ENCODE measurements around the gene POGLUT3.

The POGLUT3 gene, protein sequence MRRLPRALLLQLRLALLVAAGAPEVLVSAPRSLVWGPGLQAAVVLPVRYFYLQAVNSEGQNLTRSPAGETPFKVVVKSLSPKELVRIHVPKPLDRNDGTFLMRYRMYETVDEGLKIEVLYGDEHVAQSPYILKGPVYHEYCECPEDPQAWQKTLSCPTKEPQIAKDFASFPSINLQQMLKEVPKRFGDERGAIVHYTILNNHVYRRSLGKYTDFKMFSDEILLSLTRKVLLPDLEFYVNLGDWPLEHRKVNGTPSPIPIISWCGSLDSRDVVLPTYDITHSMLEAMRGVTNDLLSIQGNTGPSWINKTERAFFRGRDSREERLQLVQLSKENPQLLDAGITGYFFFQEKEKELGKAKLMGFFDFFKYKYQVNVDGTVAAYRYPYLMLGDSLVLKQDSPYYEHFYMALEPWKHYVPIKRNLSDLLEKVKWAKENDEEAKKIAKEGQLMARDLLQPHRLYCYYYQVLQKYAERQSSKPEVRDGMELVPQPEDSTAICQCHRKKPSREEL

GRCh38 chr11:108498046-108498815 is at the start of gene POGLUT3:
POGLUT3 (minus strand) TSS chr11:108498384; CDS start chr11:108498366, 18 bp downstream.
- DNase-seq, result peak; percentile 47

DNA sequence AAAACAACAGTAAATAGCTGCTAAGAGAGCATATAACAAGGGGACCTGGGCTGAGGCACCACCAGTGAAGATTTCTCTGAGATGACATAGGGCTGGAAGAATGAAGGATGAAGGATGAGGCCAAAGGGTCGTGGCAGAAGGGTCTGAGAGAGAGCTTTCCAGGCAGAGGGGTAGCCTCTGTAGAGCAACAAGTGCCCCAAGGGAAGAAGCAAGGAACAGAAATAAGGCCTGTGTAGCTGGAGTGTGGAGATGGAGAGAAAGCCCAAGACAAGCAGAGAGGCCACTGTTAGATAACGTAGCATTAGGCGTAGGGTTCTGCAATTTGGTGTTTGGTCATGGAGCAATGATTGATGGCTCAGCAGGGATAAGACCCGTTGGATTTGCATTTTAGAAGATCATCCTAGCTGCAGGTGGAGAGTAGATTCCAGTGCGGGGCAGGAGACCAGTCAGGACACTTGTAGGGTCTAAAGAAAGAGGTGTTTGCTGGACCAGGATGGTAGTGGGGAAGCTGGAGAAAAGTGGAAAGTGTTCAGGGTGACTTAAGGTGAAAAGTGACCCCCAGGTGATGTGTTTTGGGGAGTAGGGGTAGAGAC is 47.8 kb upstream of the POGLUT3 start:
- DNase-seq, result no peak

GRCh38 chr11:108543316-108543964 is 45.3 kb upstream of the POGLUT3 start:
- DNase-seq, result no peak

GRCh38 chr11:108541531-108541930 is 43.3 kb upstream of the POGLUT3 start:
- DNase-seq, result no peak

DNA sequence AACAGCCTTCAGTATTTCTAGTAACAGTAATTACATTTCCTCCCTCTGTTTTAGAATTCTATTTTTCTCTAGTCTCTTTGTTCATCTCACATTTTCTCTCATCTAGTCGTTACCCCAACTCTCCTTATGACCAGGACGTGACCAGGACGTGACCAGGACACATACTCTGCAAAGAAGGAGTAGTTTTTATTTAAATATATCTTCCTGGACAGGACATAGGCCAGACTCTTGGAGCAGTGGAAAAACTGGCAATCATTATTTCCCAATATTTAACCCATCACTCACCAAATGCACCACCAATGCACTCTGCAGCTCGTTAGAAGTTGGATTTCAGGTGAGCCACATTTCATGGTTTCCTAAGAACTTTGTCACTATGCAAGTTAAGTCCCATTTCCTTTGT is 40.3 kb upstream of the POGLUT3 start:
- DNase-seq, result no peak

GRCh38 chr11:108538022-108538424 is 39.8 kb upstream of the POGLUT3 start:
- no peak for DNase-seq

- DNase-seq, result no peak
These were observed 38.6 kb upstream of the POGLUT3 start for GRCh38 chr11:108536783-108537182.

- DNase-seq, result no peak
These were observed 37.3 kb upstream of the POGLUT3 start for GRCh38 chr11:108535384-108535955.

- DNase-seq, result no peak
These were observed 36.2 kb upstream of the POGLUT3 start for GRCh38 chr11:108534274-108534882.

- DNase-seq, result no peak
These were observed 32.2 kb upstream of the POGLUT3 start for GRCh38 chr11:108530426-108530825.

GRCh38 chr11:108527382-108527781 is 29.2 kb upstream of the POGLUT3 start:
- DNase-seq, result no peak

DNA sequence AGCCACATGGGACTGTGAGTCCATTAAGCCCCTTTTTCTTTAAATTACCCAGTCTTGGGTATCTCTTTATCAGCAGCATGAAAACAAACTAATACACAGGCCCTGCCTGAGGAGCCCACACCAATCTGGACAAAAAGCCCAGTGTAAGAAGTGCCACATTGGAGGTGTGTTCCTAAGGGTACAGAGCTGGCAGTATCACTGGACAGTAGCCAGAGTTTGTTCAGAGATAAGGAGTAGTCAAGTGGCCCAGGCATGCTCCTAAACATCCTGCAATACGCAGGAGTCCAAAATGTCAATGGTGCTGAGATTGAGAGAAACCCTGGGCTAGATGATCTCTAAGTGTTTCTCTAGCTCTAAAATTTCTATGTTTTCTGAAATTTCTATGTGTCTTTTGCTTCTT is 27.0 kb upstream of the POGLUT3 start:
- no peak for DNase-seq

DNA sequence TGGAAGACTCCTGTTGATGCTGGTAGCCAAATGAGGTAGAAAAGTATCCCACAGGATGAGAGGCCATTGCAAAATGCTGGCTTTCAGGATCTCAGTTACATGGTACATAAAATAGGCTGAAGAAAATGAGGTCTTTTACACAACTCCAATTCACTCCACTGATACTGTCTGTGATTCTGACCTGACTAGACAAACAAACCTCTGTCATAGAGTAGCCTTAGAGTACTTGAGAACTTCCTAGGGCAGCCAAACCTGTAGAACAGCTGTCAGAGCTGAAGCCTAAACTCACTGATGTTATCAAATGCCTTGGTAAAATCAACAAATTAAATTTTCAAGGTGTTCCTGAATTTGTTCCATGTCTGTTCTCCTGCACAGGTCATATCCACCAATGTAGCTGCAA is 26.2 kb upstream of the POGLUT3 start:
- DNase-seq, result no peak

- DNase-seq, result no peak
These were observed 24.1 kb upstream of the POGLUT3 start for GRCh38 chr11:108522318-108522717.

DNA sequence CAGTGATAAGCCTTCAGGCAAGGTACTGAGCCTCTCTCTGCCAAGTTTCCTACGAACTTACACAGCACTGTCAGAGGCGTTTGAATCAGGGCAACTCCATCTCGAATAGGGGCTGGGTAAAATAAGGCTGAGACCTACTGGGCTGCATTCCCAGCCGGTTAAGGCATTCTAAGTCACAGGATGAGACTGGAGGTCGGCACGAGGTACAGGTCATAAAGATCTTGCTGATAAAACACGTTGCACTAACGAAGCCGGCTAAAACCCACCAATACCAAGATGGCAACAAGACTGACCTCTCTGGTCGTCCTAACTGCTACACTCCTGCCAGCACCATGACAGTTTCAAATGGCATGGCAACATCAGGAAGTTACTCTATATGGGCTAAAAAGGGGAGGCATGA is 20.4 kb upstream of the POGLUT3 start:
- no peak for DNase-seq

GRCh38 chr11:108516125-108516524 is 17.9 kb upstream of the POGLUT3 start:
- no peak for DNase-seq

GRCh38 chr11:108512708-108513107 is 14.5 kb upstream of the POGLUT3 start:
- no peak for DNase-seq

- no peak for DNase-seq
These were observed 13.8 kb upstream of the POGLUT3 start for GRCh38 chr11:108511851-108512474.

DNA sequence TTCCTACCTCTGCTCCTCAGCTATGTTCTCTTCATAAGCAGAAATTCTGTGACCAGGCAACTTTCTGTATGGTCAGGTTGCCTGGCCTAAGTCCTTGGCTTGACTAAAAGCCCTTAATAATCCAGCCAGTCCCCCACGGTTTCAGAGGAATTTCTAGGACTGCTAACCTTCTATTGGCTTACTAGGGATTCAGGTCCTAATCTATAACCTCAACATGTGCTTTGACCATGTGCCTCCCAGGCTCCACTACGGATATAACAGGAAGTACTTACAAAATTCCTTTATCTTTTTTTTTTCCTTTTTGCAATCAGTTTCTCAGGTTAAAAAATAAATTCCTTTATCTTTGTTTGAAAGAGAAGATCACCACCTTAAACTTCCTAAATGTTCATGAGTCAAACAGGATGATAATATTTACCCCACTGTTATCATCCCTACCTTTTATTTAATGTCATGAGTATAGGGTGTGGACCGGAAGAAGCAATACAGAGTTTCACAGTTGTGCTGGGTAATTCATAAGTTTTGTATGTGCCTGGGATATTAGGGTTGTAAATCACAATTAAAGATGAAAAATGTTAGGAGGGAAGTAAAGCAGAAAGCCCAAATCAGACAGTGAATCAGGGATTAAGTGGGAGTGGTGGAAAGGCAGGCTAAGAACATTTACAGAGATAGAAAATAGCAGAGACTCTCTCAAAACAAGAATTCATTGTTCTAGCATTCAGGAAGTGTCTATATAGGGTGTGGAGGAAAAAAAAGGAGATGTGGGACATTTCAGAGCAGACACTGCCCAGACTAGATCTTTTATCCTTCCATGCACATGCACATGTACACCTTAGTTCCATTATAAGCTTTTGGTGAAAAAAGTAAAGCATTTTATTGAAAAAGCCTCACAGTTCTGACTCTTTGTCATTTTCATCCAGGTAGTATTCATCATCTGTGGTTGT is 10.7 kb upstream of the POGLUT3 start:
- no peak for DNase-seq

DNA sequence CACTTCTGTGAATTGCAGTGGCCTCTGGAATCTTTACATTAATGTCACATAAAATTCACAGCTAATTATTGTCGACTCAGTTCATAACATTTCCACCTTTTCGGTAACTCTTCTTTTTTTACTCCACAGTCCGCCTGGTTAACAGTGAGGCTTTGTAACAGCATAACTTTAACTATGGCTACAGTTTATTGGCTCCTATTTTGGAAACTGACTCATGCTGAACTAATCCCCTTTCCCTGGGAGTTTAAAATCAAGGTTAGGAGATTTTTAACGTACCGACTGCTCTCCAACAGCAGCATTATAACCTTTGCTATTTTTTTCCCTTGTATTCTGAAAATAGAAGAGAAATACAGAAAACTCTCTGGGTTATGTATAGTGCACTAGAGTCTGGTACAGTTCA is 3.2 kb upstream of the POGLUT3 start:
- no peak for DNase-seq

- DNase-seq, result no peak
These were observed 2.5 kb upstream of the POGLUT3 start for GRCh38 chr11:108500721-108501120.

Measured in NCI-H446 treated with DMSO at 0.1 percent for 48 hours (cell line).